Suppressor macrophage treated with lipopolysaccharide for 1 hour (primary cell): ENCODE data around the gene ZSWIM4.
A peak's percentile ranks its signal among the peaks of the same experiment; 100 is the strongest.

Source experiments
- DNase-seq, 3 donors: peaks; one replicate each; pipeline ENCODE4 v3.0.0-alpha.2; 2020 to 2022

The ZSWIM4 gene

GRCh38 chr19:13813147-13813546, 17.9 kb downstream of the ZSWIM4 start:
- DNase-seq: no peak

DNA sequence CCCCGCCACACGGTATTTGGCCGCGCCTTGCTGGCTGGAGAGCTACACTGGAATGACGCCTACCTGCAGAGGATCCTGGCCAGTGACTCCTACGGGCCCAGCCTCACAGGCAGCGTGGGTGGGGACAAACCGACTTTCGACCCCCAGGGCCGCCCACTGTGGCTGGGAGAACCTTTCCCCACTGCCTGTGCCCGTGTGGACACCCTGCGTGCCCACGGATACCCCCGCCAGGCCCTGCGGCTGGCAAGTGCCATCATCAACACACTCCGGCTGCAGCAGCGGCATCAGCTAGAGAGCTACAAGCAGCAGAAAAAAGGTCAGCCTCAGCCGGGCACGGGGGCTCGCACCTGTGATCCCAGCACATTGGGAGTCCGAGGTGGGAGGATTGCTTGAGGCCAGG, 19.3 kb downstream of the ZSWIM4 start:
- DNase-seq: no peak

DNA sequence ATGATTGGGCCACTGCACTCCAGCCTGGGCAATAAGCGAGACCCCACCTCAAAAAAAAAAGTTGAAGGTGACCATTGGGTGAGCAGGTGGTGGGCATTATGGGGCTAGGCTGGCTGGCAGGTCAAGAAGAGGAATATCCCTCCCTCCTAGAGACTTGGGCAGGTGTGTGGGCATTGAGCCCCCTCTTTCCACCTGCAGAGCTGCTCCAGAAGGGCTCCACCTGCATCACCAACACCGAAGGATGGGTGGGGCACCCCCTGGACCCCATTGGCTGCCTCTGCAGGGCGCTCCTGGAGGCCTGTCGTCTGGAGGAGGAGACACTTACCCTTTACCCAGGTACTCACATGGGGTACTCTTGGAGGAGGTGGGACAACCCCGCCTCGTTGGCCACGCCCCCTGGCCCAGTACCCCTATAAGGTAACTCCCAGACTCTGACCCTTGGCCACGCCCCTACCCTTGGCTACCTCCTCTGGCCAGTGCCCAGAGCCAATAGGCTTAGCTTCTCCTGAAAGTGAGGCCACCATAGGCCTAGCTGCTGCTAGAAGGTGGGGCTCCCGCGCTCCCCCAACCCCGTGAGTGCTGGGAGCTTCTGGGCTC, 21.9 kb downstream of the ZSWIM4 start:
- DNase-seq: peak in 1 of 3 donors; percentile 24

GRCh38 chr19:13817615-13818371, 22.6 kb downstream of the ZSWIM4 start:
- peak in 1 of 3 donors; percentile 16 for DNase-seq

DNA sequence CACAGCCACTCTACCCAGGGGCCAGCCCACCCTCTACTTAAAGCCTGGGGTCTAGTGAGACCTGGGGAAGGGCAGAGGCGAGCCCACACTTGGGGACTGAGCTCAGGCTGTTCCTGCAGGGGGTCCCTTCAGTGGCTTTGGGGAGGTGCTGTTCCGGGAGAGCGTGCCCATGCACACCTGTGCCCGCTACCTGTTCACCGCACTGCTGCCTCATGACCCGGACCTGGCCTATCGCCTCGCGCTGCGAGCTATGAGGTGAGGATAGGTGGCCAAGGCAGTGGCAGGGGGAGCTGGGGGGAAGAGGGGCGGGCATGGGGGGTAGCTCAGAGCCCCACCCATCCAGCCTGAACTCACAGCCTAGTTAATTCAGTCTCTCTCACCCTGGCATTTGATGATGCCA, 24.0 kb downstream of the ZSWIM4 start:
- no peak for DNase-seq

DNA sequence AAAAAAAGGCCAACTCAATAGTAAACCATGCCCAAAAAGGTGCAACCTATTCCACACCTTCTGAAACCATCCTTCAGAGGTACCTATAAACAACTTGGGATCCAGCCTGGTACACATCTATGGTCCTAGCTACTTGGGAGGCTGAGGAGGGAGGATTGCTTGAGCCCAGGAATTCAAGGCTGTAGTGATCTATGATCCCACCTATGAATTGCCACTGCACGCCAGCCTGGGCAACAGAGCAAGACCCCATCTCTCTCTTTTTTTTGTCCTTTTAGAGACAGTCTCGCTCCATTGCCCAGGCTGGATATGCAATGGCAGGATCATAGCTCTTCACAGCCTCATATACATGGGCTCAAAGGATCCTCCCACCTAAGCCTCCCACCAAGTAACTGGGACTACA, 26.0 kb downstream of the ZSWIM4 start:
- DNase-seq: no peak

- DNase-seq: peak in 1 of 3 donors; percentile 15
Measured at GRCh38 chr19:13823256-13823655, 28.0 kb downstream of the ZSWIM4 start.

DNA sequence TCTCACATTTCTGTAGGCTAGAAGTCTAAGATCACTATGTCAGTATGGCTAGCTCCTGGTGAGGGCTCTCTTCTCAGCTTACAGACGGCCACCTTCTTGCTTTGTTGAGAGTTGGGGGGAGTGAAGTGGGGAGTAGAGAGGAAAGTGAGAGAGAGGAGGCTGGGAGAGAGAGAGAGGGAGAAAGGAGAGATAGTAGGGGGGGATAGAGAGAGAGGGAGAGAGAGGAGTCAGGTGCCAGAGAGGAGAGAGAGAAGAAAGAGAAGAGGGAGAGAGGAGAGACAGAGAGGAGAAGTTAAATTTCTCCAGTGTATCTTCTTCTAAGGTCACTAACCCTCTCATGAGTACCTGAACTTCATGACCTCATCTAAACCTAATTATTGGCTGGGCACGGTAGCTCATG, 28.7 kb downstream of the ZSWIM4 start:
- DNase-seq: no peak

DNA sequence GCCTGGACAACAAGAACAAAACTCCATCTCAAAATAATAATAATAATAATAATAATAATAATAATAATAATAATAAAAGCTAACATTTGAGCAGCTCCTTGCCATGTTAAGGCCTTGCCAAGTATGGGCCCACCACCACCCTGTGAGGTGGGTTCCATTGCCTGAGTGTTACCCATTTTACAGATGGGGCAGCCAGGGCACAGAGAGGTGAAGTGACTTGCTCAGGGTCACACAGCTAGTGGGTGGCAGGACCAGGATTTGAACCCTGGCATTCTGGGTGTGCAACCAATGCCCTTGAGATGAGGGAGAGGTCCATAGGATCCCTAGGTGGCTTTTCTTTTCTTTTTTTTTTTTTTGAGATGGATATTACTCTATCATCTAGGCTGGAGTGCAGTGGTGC, 29.5 kb downstream of the ZSWIM4 start:
- no peak for DNase-seq

GRCh38 chr19:13825489-13826441, 30.5 kb downstream of the ZSWIM4 start:
- peak in 2 of 3 donors; percentile 25 to 59 for DNase-seq

DNA sequence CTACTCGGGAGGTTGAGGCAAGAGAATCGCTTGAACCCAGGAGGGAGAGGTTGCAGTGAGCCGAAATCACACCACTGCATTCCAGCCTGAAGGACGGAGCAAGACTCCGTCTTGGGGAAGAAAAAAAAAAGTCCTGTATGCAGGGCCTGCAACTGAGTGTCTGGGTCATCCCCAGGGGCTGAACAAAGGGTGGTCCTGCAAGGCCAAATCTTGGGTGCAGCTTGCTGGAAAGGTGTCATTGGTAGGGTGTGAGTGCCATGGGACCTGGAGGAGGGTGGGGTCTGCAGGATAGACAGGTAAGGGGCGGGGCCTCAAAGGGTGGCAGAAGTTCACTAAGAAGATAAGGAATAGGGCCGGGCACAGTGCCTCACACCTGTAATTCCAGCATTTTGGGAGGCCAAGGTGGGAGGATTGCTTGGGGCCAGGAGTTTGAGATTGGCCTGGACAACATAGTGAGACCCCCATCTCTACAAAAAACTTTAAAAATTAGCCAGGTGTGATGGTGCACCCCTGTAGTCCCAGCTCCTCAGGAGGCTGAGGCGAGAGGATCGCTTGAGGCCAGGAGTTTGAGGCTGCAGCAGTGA, 31.5 kb downstream of the ZSWIM4 start:
- peak in 1 of 3 donors; percentile 15 for DNase-seq

DNA sequence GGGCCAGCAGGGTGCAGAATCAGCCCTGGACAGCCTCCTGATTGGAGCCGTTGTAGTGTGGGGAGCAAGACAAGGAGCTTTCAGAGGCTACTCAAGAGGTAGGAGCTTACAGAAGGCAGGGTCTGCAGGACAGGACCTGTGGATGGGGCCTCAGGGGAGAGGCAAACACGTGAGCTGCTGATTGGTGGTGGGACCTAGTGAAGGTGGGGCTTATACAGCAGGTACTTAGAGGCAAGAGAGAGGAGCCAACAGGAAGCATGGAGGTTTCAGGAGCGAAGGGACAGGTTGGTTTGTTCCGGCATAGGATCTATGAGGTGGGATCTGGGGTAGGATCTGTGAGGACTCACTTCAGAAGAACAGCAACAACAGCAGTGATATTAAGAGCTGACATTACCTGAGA, 32.4 kb downstream of the ZSWIM4 start:
- no peak for DNase-seq

GRCh38 chr19:13830114-13830740, 35.0 kb downstream of the ZSWIM4 start:
- peak in 1 of 3 donors; percentile 16 for DNase-seq

GRCh38 chr19:13830741-13831536, 35.7 kb downstream of the ZSWIM4 start:
- DNase-seq: peak in 1 of 3 donors; percentile 17

DNA sequence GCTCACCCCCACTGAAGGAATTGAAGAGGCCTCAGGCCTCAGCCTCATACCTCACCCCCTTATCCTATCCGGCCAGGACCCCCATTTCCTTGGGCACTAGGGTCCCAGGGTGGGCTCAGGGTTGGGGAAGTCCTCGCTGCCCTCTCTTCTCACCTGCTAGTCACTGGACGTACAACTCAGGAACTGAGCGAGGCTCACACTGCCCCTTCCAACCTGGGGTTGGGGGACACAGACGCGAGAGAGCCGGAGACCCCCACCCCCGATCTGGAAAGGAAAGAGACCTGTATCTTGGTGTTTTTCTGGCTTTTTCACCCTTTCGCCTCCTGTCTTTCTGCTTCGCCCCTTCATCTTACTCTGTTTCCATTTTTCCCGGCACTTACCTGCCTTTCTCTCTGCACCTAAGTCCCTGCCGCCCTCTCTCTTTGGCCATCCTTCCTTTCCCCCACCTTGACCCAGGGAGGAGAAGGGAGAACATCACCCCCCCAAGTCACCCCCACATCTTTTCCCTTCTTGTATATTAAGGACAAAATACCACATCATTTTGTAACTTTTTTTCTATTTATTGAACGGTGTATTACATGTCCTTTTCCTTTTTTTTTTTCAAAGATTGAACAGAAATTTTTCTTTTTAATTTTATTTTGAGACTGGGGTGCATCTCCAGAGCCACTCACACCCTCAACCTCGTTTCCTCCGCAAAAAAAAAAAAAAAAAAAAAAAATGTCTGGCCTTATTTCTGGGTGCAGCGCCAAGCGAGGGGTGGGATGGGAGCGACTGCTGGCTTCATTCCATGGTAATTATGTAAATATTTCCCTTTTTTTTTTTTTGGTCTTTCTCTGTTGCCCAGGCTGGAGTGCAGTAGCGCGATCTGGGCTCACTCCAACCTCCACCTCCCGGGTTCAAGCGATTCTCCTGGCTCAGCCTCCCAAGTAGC, 36.6 kb downstream of the ZSWIM4 start:
- no peak for DNase-seq

DNA sequence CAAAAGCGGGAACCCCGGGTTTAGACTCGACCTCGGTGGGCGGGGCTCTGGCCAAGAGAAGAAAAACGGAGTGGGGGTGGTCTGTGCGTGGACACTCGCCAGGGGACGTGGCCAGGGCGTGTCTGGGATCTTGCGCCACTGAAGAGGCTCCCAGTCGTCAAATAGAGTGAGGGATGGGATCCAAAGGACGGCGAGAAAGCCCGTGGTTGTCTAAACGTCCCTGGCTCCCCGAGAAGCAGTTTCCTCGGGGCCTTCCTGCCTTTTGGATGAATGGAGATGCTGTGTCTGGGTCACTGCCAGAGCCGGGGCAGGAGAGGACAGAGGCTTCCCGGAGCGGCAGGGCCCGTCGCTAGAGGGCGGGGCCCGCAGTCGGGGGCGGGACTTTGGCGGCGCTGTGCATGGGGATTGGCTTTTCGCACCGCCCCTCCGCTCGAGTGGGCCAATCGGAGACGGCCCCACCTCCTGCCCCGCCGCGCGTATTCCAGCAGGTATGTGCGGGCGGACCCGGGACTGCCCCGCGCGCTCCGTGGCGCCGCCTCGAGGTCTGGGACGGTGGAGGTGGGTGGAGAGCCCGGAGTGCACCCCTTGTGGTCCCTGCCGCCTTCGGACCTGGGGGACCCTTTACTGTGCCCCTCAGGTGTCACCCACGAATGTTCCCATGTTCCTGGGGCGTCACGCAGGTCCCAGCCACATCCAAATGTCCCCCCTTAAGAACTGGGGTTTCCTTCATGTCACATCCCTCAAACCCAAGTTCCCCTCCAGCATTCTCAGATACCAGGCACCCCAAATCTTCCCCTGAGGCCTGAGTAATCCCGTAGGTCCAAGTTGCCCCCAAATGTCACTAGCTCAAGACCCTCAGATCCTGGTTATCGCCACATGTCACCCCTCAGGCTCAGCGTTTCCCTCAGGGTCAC, 38.3 kb downstream of the ZSWIM4 start:
- DNase-seq: peak; percentile 86 to 93 (median 86)

- peak in 1 of 3 donors; percentile 36 for DNase-seq
Measured at GRCh38 chr19:13834244-13835069, 39.2 kb downstream of the ZSWIM4 start.
